A549 (cell line): ENCODE data around the gene TCERG1L. TPM values are rescaled to one million over a fixed set of nuclear protein-coding genes. Genes with fewer than 3 reads are reported as not detected.

ENCODE experiments used
- ATAC-seq, 2 experiments: fragments of 200-7000 bp in 1 of 2; fragments of >200 bp in 1 of 2; cut with Nextera tagmentation in 1 of 2; cut with Tn5 transposase in 1 of 2; 3 replicates each; pipeline versions ENCODE4 v1.8.0 to v1.9.1; 2018 to 2020; ENCODE audit warnings: mild to moderate bottlenecking in 1 of 2, moderate library complexity in 1 of 2
- CTCF ChIA-PET: fragments of 300-600 bp; sonication (Branson Sonifier 250); formaldehyde crosslinking; extraction: SDS; loops from one replicate; lab custom pipeline; 2021; ENCODE audit warnings: antibody characterized with exemption, inconsistent platforms; lab: Yijun Ruan, JAX
- POLR2A ChIA-PET: fragments of 350-600 bp; formaldehyde crosslinking; extraction: SDS; loops from one replicate; lab custom pipeline; 2021; ENCODE audit warnings: antibody characterized with exemption, inconsistent platforms; lab: Yijun Ruan, JAX
- DNase-seq, 2 experiments: peaks; one replicate each; pipeline versions ENCODE4 v3.0.0 to v3.0.0-alpha.2; 2011 to 2016; ENCODE audit warnings: low read depth in 1 of 2, low spot score in 1 of 2
- FAIRE-seq: peaks from 2 replicates; lab custom pipeline; 2011; peaks lifted over from hg19 to GRCh38; lab: Jason Lieb, UNC
- H3K27ac ChIP-seq, 2 experiments: fragments of >200 bp; sonication (Bioruptor Twin); formaldehyde crosslinking; 3 replicates each; pipeline ENCODE4 v1.5.1; 2016 to 2017
- H3K4me1 ChIP-seq: fragments of >200 bp; sonication (Bioruptor Twin); formaldehyde crosslinking; 3 replicates; pipeline ENCODE4 v1.6.1; 2016
- H3K4me2 ChIP-seq: fragments of >200 bp; sonication (Bioruptor Twin); formaldehyde crosslinking; 3 replicates; pipeline ENCODE4 v1.6.1; 2016
- H3K4me3 ChIP-seq: fragments of >200 bp; sonication (Bioruptor Twin); formaldehyde crosslinking; 3 replicates; pipeline ENCODE4 v1.5.1; 2016
- H3K9me3 ChIP-seq: fragments of >200 bp; sonication (Bioruptor Twin); formaldehyde crosslinking; 3 replicates; pipeline ENCODE4 v1.6.1; 2016
- ATOH8 ChIP-seq: fragments of 250-450 bp; sonication (Bioruptor Pico); IDR thresholded peaks from 2 replicates; pipeline ENCODE4 v1.5.0; 2020; ENCODE audit warnings: low read depth, mild to moderate bottlenecking, moderate library complexity
- BHLHE40 ChIP-seq: IDR thresholded peaks from 2 replicates; pipeline ENCODE4 v1.6.1; 2012; ENCODE audit warnings: low read depth, low read length, inconsistent platforms
- CBX2 ChIP-seq: fragments of 200-600 bp; sonication (generic); IDR thresholded peaks from 2 replicates; pipeline ENCODE4 v1.6.1; 2016; ENCODE audit warnings: low read depth, mild to moderate bottlenecking, borderline replicate concordance
- CBX8 ChIP-seq: fragments of 200-600 bp; sonication (generic); IDR thresholded peaks from 2 replicates; pipeline ENCODE4 v1.6.1; 2016
- CEBPB ChIP-seq, 2 experiments: fragments of >200 bp in 1 of 2; sonication (Bioruptor Twin) in 1 of 2; formaldehyde crosslinking in 1 of 2; IDR thresholded peaks; 2 replicates each; pipeline ENCODE4 v1.6.1; 2012 to 2016
- CHD4 ChIP-seq: fragments of 200-600 bp; sonication (generic); IDR thresholded peaks from 2 replicates; pipeline ENCODE4 v1.6.1; 2016; ENCODE audit warnings: antibody characterized with exemption, mild to moderate bottlenecking, borderline replicate concordance
- EHMT2 ChIP-seq: fragments of 200-600 bp; sonication (generic); IDR thresholded peaks from 2 replicates; pipeline ENCODE4 v1.6.1; 2016; ENCODE audit warnings: antibody characterized with exemption, low read depth, mild to moderate bottlenecking, moderate library complexity
- HDAC2 ChIP-seq: fragments of 200-600 bp; sonication (generic); IDR thresholded peaks from 2 replicates; pipeline ENCODE4 v1.6.1; 2016
- HOXB13 ChIP-seq: fragments of 250-450 bp; sonication (Bioruptor Pico); IDR thresholded peaks from 2 replicates; pipeline ENCODE4 v1.5.0; 2020; ENCODE audit warnings: low read depth, mild to moderate bottlenecking, moderate library complexity
- JUNB ChIP-seq: fragments of >200 bp; sonication (Bioruptor Twin); formaldehyde crosslinking; IDR thresholded peaks from 2 replicates; pipeline ENCODE4 v1.6.1; 2016
- NPAS2 ChIP-seq: fragments of 250-450 bp; sonication (Bioruptor Pico); IDR thresholded peaks from 2 replicates; pipeline ENCODE4 v1.8.0; 2022; ENCODE audit warnings: mild to moderate bottlenecking, moderate library complexity, borderline replicate concordance
- POLR2AphosphoS2 ChIP-seq: conservative IDR thresholded peaks from 2 replicates; pipeline ENCODE4 v1.6.1; 2012; ENCODE audit warnings: low read length, improper control_type of control experiment, inconsistent platforms
- SMC3 ChIP-seq: fragments of >200 bp; sonication (Bioruptor Twin); formaldehyde crosslinking; IDR thresholded peaks from 3 replicates; pipeline ENCODE4 v1.6.1; 2018; ENCODE audit warnings: inconsistent platforms
- SREBF2 ChIP-seq: fragments of 450-650 bp; IDR thresholded peaks from 2 replicates; pipeline ENCODE4 v1.6.1; 2014; ENCODE audit warnings: mild to moderate bottlenecking, moderate library complexity
- ZFP36 ChIP-seq: fragments of 450-650 bp; IDR thresholded peaks from 2 replicates; pipeline ENCODE4 v1.6.1; 2014; ENCODE audit warnings: borderline replicate concordance; ENCODE audit not compliant: partially characterized antibody
- WGBS: methylation state at CpG from one replicate; pipeline ENCODE4 v1.1.6; 2017; ENCODE audit errors: missing lambda C conversion rate; 5-methylcytosine and 5-hydroxymethylcytosine counted together
- polyA plus RNA-seq, 4 experiments: library from polyadenylated mRNA; depleted of rRNA in 3 of 4; stranded (reverse); fragments of >200 nt; fragmentation: RNase III in 1 of 4; extraction: RNeasy Plus Mini Kit Qiagen cat#74134 plus additional on column Dnase treatment in 1 of 4; gene quantifications; 2 replicates in 3 of 4; 3 replicates in 1 of 4; pipeline ENCODE4 v1.2.3, GENCODE V29; 2011 to 2017
- TF ChIP-seq, protein P1 (sequence below): IDR thresholded peaks from 2 replicates; pipeline ENCODE4 v1.6.1; 2012
- TF ChIP-seq, protein P2 (sequence below): fragments of >200 bp; sonication (Bioruptor Twin); formaldehyde crosslinking; IDR thresholded peaks from 3 replicates; pipeline ENCODE4 v1.5.1; 2016
- TF ChIP-seq, protein P3 (sequence below): fragments of 450-650 bp; IDR thresholded peaks from 2 replicates; pipeline ENCODE4 v1.6.1; 2014; ENCODE audit warnings: antibody characterized with exemption
- TF ChIP-seq, protein P4 (sequence below): fragments of 250-450 bp; sonication (Bioruptor Pico); IDR thresholded peaks from 2 replicates; pipeline ENCODE4 v1.5.0; 2021; ENCODE audit warnings: mild to moderate bottlenecking, moderate library complexity, borderline replicate concordance

The TCERG1L gene
- polyA plus RNA-seq, 2 of the 4 experiments (the other 2 are of a cell fraction): not detected

DNA sequence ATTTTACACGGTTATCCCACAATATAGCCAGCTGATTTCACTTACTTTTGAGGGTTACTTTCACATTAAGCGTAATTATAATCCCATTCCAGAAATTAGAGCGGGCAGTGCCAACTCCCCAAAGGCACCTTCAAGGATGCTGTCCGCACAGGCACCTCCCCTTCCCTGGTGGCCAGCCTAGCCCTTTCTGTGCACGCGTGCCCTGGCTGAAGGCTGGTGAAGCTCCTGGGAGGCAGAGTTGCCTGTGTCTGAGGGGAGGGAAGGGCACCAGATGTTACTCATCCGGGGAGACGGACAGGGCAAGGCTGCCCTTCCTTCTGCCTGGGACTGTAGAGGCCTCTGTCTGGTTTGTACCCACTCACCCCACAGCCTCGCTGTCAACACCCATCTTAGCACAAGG lies 198.4 kb downstream of the TCERG1L start:
- no peak overlapping the region for H3K4me2 ChIP-seq
- DNase-seq (no peak), FAIRE-seq (no peak), ATAC-seq (no peak)
- no peak for TF ChIP-seq CBX8
- TF ChIP-seq, protein P1, sequence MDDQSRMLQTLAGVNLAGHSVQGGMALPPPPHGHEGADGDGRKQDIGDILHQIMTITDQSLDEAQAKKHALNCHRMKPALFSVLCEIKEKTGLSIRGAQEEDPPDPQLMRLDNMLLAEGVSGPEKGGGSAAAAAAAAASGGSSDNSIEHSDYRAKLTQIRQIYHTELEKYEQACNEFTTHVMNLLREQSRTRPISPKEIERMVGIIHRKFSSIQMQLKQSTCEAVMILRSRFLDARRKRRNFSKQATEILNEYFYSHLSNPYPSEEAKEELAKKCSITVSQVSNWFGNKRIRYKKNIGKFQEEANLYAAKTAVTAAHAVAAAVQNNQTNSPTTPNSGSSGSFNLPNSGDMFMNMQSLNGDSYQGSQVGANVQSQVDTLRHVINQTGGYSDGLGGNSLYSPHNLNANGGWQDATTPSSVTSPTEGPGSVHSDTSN: no peak
- TF ChIP-seq HDAC2: no peak
- TF ChIP-seq HOXB13: no peak
- TF ChIP-seq, protein P2, sequence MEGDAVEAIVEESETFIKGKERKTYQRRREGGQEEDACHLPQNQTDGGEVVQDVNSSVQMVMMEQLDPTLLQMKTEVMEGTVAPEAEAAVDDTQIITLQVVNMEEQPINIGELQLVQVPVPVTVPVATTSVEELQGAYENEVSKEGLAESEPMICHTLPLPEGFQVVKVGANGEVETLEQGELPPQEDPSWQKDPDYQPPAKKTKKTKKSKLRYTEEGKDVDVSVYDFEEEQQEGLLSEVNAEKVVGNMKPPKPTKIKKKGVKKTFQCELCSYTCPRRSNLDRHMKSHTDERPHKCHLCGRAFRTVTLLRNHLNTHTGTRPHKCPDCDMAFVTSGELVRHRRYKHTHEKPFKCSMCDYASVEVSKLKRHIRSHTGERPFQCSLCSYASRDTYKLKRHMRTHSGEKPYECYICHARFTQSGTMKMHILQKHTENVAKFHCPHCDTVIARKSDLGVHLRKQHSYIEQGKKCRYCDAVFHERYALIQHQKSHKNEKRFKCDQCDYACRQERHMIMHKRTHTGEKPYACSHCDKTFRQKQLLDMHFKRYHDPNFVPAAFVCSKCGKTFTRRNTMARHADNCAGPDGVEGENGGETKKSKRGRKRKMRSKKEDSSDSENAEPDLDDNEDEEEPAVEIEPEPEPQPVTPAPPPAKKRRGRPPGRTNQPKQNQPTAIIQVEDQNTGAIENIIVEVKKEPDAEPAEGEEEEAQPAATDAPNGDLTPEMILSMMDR: no peak
- no peak for TF ChIP-seq CEBPB (IDR thresholded peaks at IDR 0.05)
- TF ChIP-seq, protein P3, sequence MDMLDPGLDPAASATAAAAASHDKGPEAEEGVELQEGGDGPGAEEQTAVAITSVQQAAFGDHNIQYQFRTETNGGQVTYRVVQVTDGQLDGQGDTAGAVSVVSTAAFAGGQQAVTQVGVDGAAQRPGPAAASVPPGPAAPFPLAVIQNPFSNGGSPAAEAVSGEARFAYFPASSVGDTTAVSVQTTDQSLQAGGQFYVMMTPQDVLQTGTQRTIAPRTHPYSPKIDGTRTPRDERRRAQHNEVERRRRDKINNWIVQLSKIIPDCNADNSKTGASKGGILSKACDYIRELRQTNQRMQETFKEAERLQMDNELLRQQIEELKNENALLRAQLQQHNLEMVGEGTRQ: no peak
- TF ChIP-seq EHMT2: no peak
- TF ChIP-seq SMC3: no peak
- no peak for TF ChIP-seq POLR2AphosphoS2
- TF ChIP-seq NPAS2: no peak
- TF ChIP-seq ATOH8 (CRISPR knock-in tag): no peak
- TF ChIP-seq ZFP36: no peak
- TF ChIP-seq JUNB: no peak
- TF ChIP-seq SREBF2: no peak
- TF ChIP-seq CBX2: no peak
- WGBS: 38% methylated on average over 6 of the region's 9 CpGs
- ChIA-PET POLR2A (no interaction called here), CTCF (interaction anchor here (0.6 to 1.6 kb wide), 2 partner anchors 13 to 129 kb away, joined by 3 read pairs; no protein-coding TSS in a partner anchor)
- no peak overlapping the region for H3K27ac ChIP-seq
- no peaks in the 10 kb centered on the region; the same call in 2 of the 3 replicates for H3K9me3 ChIP-seq
- H3K4me1 ChIP-seq: no peaks in the 10 kb centered on the region
- no peak overlapping the region for H3K4me3 ChIP-seq

DNA sequence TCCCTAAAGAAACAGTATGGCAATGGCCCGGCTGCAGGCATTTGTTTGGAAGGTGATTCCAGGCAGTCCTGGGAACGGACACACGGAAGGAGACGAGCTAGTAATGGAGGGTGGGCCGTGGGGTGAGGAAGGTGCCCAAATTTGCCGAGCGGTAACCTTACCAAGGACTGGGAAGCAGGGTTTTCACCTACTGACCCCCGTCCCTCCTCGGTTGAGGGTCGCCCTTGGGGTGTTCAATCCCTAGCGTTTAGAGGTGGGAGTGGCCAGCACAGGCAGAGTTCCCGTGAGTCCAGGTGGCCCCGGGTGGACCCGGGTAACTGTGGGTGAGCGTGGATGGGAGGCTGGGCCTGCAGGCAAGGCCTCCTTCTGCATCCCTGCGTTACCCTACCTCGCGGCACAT lies 198.8 kb downstream of the TCERG1L start:
- no peak overlapping the region for H3K4me3 ChIP-seq
- H3K4me2 ChIP-seq: no peak overlapping the region
- FAIRE-seq: no peak
- ChIA-PET CTCF (interaction anchor here (1.6 kb wide), 1 partner anchor 130 kb away, joined by 3 read pairs; no protein-coding TSS in a partner anchor), POLR2A (no interaction called here)
- H3K27ac ChIP-seq: no peak overlapping the region
- no peak for ATAC-seq
- DNase-seq: no peak
- H3K9me3 ChIP-seq: no peaks in the 10 kb centered on the region; the same call in 2 of the 3 replicates
- no peaks in the 10 kb centered on the region for H3K4me1 ChIP-seq
- TF ChIP-seq BHLHE40: no peak
- TF ChIP-seq, protein P3: no peak
- 39% methylated on average over 17 of the region's 18 CpGs for WGBS

DNA sequence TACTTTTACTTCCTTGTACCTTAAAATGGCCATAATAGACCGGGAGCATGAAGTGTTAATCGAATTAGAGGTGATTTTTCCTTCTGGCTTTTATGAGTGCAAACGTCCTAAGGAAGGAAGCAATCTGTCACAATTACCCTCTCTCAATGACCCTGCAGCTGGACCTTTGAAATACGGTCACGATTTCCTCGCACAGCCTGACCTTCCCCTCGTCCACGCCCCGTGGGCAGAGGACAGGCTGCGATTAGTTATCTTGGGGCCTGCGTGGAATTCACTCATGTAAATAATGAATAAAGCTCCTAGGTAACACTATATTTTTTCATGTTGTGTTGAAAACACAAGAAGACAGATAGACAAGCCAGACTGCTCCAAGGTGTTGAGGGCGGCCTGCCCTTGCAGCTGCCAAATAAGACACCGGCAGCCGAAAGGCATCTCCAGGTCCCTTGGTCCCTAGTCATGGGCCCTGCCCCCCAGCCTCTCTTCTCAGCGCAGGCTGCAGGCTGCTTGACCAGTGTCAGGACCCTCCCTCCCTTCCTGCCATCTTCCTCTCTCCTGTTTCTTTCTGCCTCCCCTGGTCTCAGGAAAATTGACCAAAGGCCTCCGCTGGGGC lies 199.9 kb downstream of the TCERG1L start:
- DNase-seq (no peak), FAIRE-seq (no peak), ATAC-seq (no peak)
- H3K9me3 ChIP-seq: no peaks in the 10 kb centered on the region; the same call in 2 of the 3 replicates
- TF ChIP-seq, protein P3: no peak
- no peak for TF ChIP-seq CHD4
- no peak for TF ChIP-seq ZFP36
- TF ChIP-seq, protein P4, sequence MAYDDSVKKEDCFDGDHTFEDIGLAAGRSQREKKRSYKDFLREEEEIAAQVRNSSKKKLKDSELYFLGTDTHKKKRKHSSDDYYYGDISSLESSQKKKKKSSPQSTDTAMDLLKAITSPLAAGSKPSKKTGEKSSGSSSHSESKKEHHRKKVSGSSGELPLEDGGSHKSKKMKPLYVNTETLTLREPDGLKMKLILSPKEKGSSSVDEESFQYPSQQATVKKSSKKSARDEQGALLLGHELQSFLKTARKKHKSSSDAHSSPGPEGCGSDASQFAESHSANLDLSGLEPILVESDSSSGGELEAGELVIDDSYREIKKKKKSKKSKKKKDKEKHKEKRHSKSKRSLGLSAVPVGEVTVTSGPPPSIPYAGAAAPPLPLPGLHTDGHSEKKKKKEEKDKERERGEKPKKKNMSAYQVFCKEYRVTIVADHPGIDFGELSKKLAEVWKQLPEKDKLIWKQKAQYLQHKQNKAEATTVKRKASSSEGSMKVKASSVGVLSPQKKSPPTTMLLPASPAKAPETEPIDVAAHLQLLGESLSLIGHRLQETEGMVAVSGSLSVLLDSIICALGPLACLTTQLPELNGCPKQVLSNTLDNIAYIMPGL: no peak
- H3K4me1 ChIP-seq: no peaks in the 10 kb centered on the region
- CTCF ChIA-PET: interaction anchor here (0.6 kb wide), 1 partner anchor 797 kb away, joined by 3 read pairs; no protein-coding TSS in a partner anchor
- H3K4me3 ChIP-seq: no peak overlapping the region
- H3K27ac ChIP-seq: no peak overlapping the region
- 49% methylated on average over 16 of the region's 16 CpGs for WGBS
- POLR2A ChIA-PET: no interaction called here
- H3K4me2 ChIP-seq: no peak overlapping the region
